BLaER1 treated with 17β-estradiol and CSF1 and Interleukin-3, amounts not matched to agents 10 nM and 100 nM (cell line): ENCODE measurements around the gene MZF1.
"Not testable (repeated sequence)": the region's sequence is repeated elsewhere in the genome, so short reads cannot be mapped to it uniquely, and the experiment has no call there.

Source experiments
- H3K27ac ChIP-seq, 11 experiments: shearing (Covaris generic); formaldehyde crosslinking; 2 replicates each; pipeline ENCODE4 v1.8.1; 2022
- H3K27me3 ChIP-seq, 11 experiments: shearing (Covaris generic); formaldehyde crosslinking; 2 replicates each; pipeline ENCODE4 v1.8.1; 2022
- H3K36me3 ChIP-seq, 11 experiments: shearing (Covaris generic); formaldehyde crosslinking; 2 replicates each; pipeline ENCODE4 v1.8.1; 2022
- H3K4me1 ChIP-seq, 10 experiments: shearing (Covaris generic); formaldehyde crosslinking; 2 replicates each; pipeline ENCODE4 v1.8.1; 2022
- H3K4me2 ChIP-seq, 11 experiments: shearing (Covaris generic); formaldehyde crosslinking; 2 replicates each; pipeline ENCODE4 v1.8.1; 2022
- H3K4me3 ChIP-seq, 10 experiments: shearing (Covaris generic); formaldehyde crosslinking; 2 replicates each; pipeline ENCODE4 v1.8.1; 2022
- H3K9ac ChIP-seq, 11 experiments: shearing (Covaris generic); formaldehyde crosslinking; 2 replicates each; pipeline ENCODE4 v1.8.1; 2022
- H3K9me3 ChIP-seq, 11 experiments: shearing (Covaris generic); formaldehyde crosslinking; replicated peaks in 1 of 11; 2 replicates each; pipeline ENCODE4 v1.8.1; 2022
- H4K20me1 ChIP-seq, 11 experiments: shearing (Covaris generic); formaldehyde crosslinking; 2 replicates each; pipeline ENCODE4 v1.8.1; 2022
- Cebpa-rat ChIP-seq, 11 experiments: shearing (Covaris generic); IDR thresholded peaks; 2 replicates each; pipeline ENCODE4 v1.8.1; 2022

Gene MZF1

GRCh38 chr19:58572818-58573657 lies at the start of gene MZF1:
Gene MZF1 (minus strand): TSS chr19:58573335. CDS start chr19:58571389, 1,946 bp downstream.
- Histone ChIP-seq H3K4me3 (peak within 1 kb of the TSS; percentile 62 to 89 (median 74)), H3K9ac (peak within 1 kb of the TSS; percentile 82 to 94 (median 91)), H4K20me1 (peaks cover 0 to 3% (median 0%) of the 10 kb centered on the region in 11 experiments; a peak in 2 of 22 replicates), H3K9me3 (no peaks in the 10 kb centered on the region), H3K27me3 (no peaks in the 10 kb centered on the region), H3K36me3 (peaks cover 0 to 23% (median 9%) of the 10 kb centered on the region in 11 experiments; a peak in 12 of 22 replicates), H3K27ac (peak within 1 kb of the TSS; percentile 88 to 99 (median 97)), H3K4me2 (peak within 1 kb of the TSS; percentile 95 to 99 (median 99)), H3K4me1 (peaks cover 63 to 80% (median 75%) of the 10 kb centered on the region in 10 experiments)
- TF ChIP-seq Cebpa-rat (IDR thresholded peaks at IDR 0.05) = peak in 1 of 11 experiments; percentile 34; a peak in 1 of 22 replicates

- not testable (repeated sequence) for H3K27me3 ChIP-seq, H3K9ac ChIP-seq, H3K27ac ChIP-seq, H3K4me1 ChIP-seq, H3K36me3 ChIP-seq, H3K4me3 ChIP-seq, H4K20me1 ChIP-seq, H3K9me3 ChIP-seq, H3K4me2 ChIP-seq
Observed at GRCh38 chr19:58607213-58607612, 34.1 kb upstream of the MZF1 start.

DNA sequence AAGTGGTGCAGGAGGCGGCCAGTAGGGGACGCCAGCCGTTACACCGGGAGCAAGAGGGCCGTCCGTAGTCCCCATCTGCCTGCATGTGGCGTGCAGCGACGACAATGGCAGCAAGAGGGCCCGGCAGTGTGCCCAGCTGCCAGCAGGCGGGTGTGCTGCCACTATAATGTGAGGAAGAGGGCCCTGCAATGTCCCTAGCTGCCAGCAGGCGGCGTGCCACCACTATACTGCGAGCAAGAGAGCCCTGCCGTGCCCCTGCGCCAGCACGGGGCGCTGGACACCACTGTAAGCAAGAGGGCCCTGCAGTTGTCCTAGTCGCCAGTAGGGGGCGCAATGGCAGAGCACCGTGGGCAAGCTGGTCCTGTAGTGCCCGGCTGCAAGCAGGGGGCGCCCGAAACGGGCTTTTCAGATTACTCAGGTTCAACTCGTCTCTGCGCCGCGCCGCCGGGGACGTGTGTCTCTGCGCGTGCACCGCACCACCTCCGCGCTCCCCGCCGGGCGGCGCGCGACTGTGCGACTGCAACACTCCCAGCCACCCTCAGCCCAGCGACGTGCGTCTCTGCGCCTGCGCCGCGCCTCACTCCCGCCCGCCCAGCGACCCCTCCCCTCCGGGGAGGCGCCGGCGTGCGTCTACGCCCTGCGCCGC lies 33.2 kb upstream of the MZF1 start:
- not testable (repeated sequence) for H3K4me1 ChIP-seq, H4K20me1 ChIP-seq, H3K9me3 ChIP-seq, H3K9ac ChIP-seq, H3K27ac ChIP-seq, H3K4me3 ChIP-seq, H3K36me3 ChIP-seq, H3K27me3 ChIP-seq, H3K4me2 ChIP-seq

- Histone ChIP-seq H3K9me3 (no peaks in the 10 kb centered on the region), H3K4me1 (no peaks in the 10 kb centered on the region), H3K36me3 (peaks cover 26 to 40% (median 35%) of the 10 kb centered on the region in 11 experiments), H4K20me1 (peaks cover 0 to 28% (median 12%) of the 10 kb centered on the region in 11 experiments; a peak in 13 of 22 replicates), H3K27me3 (no peaks in the 10 kb centered on the region), H3K4me2 (no peak overlapping the region), H3K9ac (no peak overlapping the region), H3K4me3 (no peak overlapping the region), H3K27ac (no peak overlapping the region)
- TF ChIP-seq Cebpa-rat (IDR thresholded peaks at IDR 0.05) = no peak
Observed at GRCh38 chr19:58586133-58586765, 13.1 kb upstream of the MZF1 start.

- TF ChIP-seq Cebpa-rat (IDR thresholded peaks at IDR 0.05) = no peak
- H3K9ac ChIP-seq = no peak overlapping the region
- no peaks in the 10 kb centered on the region for H3K27me3 ChIP-seq
- H3K9me3 ChIP-seq = no peaks in the 10 kb centered on the region
- no peak overlapping the region for H3K4me2 ChIP-seq
- no peak overlapping the region for H3K27ac ChIP-seq
- H3K36me3 ChIP-seq = peaks cover 27 to 42% (median 37%) of the 10 kb centered on the region in 11 experiments
- no peak overlapping the region for H3K4me3 ChIP-seq
- peaks cover 0 to 29% (median 12%) of the 10 kb centered on the region in 11 experiments; a peak in 13 of 22 replicates for H4K20me1 ChIP-seq
- peaks cover 0 to 5% (median 4%) of the 10 kb centered on the region in 10 experiments; a peak in 8 of 20 replicates for H3K4me1 ChIP-seq
Observed at GRCh38 chr19:58585442-58586132, 12.5 kb upstream of the MZF1 start.

DNA sequence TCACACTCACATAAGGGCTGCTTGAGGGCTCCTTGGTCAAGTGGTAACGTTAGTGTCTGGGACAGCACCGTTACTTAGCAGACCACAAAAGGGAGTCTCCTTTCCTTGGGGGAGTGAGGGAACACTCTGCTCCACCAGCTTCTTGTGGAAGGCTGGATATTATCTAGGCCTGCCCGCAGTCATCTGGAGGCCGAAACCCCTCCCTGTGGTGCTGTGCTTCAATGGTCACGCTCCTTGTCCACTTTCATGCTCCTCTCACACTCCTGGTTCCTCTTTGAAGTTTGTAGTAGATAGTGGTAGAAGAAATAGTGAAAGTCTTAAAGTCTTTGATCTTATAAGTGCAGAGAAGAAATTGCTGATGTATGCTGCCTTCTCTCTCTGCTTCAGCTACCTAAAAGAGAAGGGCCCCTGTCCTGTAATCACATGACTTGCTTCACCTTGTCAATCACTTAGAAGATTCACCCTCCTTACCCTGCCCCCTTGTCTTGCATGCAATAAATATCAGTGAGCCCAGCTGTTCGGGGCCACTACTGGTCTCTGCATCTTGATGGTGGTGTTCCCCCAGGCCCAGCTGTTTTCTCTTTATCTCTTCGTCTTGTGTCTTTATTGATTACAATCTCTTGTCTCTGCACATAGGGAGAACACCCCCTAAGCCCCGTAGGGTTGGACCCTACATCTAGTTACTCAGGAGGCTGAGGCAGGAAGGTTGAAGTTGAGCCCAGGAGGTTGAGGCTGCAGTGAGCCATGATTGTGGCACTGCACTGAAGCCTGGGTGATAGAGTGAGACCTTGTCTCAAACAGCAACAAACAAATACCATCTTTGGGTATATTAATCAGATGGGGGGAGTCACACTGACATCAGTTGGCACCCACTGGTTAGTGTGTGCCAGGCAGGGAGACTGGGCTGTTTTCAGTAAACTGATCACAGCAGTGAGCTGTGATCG lies 11.6 kb upstream of the MZF1 start:
- H4K20me1 ChIP-seq = peaks cover 0 to 29% (median 12%) of the 10 kb centered on the region in 11 experiments; a peak in 13 of 22 replicates
- H3K27me3 ChIP-seq = no peaks in the 10 kb centered on the region
- H3K4me1 ChIP-seq = peaks cover 4 to 11% (median 9%) of the 10 kb centered on the region in 10 experiments
- no peak overlapping the region for H3K27ac ChIP-seq
- H3K36me3 ChIP-seq = peaks cover 27 to 42% (median 37%) of the 10 kb centered on the region in 11 experiments
- H3K9me3 ChIP-seq = no peaks in the 10 kb centered on the region
- H3K9ac ChIP-seq = no peak overlapping the region
- TF ChIP-seq Cebpa-rat (IDR thresholded peaks at IDR 0.05) = no peak
- no peak overlapping the region for H3K4me2 ChIP-seq
- H3K4me3 ChIP-seq = no peak overlapping the region

DNA sequence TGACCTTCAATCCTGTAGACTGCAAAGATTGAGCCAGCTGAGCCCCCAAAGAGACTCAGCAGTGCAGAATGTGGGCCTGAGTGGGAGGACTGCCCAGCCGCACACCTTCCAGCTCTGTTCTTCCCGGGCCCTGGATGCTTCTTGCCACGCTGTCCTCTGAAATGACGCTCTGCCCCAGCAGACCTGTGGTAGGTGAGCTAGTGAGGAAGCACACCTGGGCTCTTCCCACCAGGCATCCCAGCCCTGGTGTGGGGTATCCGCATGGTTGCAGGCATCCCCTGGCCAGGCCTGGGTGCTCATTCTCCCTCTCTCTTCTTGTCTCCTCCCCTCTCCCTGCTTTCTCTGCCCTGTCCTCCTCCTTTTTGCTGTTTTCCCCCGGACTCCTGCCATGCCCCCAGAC lies 9.8 kb upstream of the MZF1 start:
- no peak for TF ChIP-seq Cebpa-rat (IDR thresholded peaks at IDR 0.05)
- Histone ChIP-seq H3K36me3 (peaks cover 31 to 51% (median 40%) of the 10 kb centered on the region in 11 experiments), H3K4me3 (no peak overlapping the region), H3K4me2 (no peak overlapping the region), H3K9me3 (no peaks in the 10 kb centered on the region), H4K20me1 (peaks cover 0 to 45% (median 12%) of the 10 kb centered on the region in 11 experiments; a peak in 13 of 22 replicates), H3K9ac (no peak overlapping the region), H3K27me3 (no peaks in the 10 kb centered on the region), H3K27ac (no peak overlapping the region), H3K4me1 (peaks cover 21 to 29% (median 26%) of the 10 kb centered on the region in 10 experiments)
